B cell (primary cell): Measurements from ENCODE around the gene HCN4. TPM values are rescaled to one million over a fixed set of nuclear protein-coding genes. Genes with fewer than 3 reads are reported as not detected.

Experiments
- ATAC-seq: fragments of 200-7000 bp; cut with Tn5 transposase; one replicate; pipeline ENCODE4 v1.10.0; 2021; ENCODE audit warnings: low read depth, mild to moderate bottlenecking, moderate number of reproducible peaks, moderate library complexity
- CTCF ChIA-PET: fragments of 350-600 bp; sonication (Branson Sonifier 250); formaldehyde crosslinking; loops from one replicate; lab custom pipeline; 2021; ENCODE audit warnings: antibody characterized with exemption, inconsistent platforms; lab: Charles Lee
- POLR2A ChIA-PET: fragments of 350-600 bp; sonication (Branson Sonifier 250); formaldehyde crosslinking; loops from one replicate; lab custom pipeline; 2021; ENCODE audit warnings: antibody characterized with exemption; lab: Charles Lee
- DNase-seq: peaks from one replicate; pipeline ENCODE4 v3.0.0; 2013
- H2AFZ ChIP-seq: 2 replicates; pipeline ENCODE4 v1.6.1; 2012; ENCODE audit warnings: mild to moderate bottlenecking, low read depth, low read length; ENCODE audit not compliant: insufficient read depth, poor library complexity, severe bottlenecking
- H3K27ac ChIP-seq, 2 donors: 1 replicate in 1 of 2; 2 replicates in 1 of 2; pipeline ENCODE4 v1.5.1; 2012 to 2013; ENCODE audit warnings: low read length in 2 of 2, mild to moderate bottlenecking in 2 of 2, moderate library complexity in 1 of 2
- H3K27me3 ChIP-seq, 4 experiments: fragments of 200-600 bp in 1 of 4; sonication (generic) in 1 of 4; replicated peaks in 1 of 4; 1 replicate in 2 of 4; 2 replicates in 2 of 4; pipeline versions ENCODE4 v1.6.1 to v1.7.0; 2013 to 2016; ENCODE audit warnings: low read length in 3 of 4, mild to moderate bottlenecking in 2 of 4, mixed read lengths in 1 of 4, moderate library complexity in 1 of 4; ENCODE audit not compliant: insufficient read depth in 4 of 4, control insufficient read depth in 3 of 4; ENCODE audit errors: control extremely low read depth in 1 of 4
- H3K36me3 ChIP-seq, 2 experiments: replicated peaks in 1 of 2; 1 replicate in 1 of 2; 2 replicates in 1 of 2; pipeline versions ENCODE4 v1.6.1 to v1.7.1; 2013; ENCODE audit warnings: low read length in 1 of 2; ENCODE audit not compliant: insufficient read depth in 2 of 2, control insufficient read depth in 1 of 2; ENCODE audit errors: control extremely low read depth in 1 of 2, extremely low read depth in 1 of 2
- H3K4me1 ChIP-seq, 2 donors: fragments of 200-600 bp in 1 of 2; sonication (generic) in 1 of 2; 1 replicate in 1 of 2; 2 replicates in 1 of 2; pipeline versions ENCODE4 v1.5.1 to v1.6.1; 2013 to 2017; ENCODE audit warnings: low read length in 2 of 2; ENCODE audit not compliant: control insufficient read depth in 2 of 2, insufficient read depth in 2 of 2
- H3K4me2 ChIP-seq: replicated peaks from 2 replicates; pipeline ENCODE3; 2012; ENCODE audit warnings: mild to moderate bottlenecking, low read depth, low read length; ENCODE audit not compliant: poor library complexity, severe bottlenecking
- H3K4me3 ChIP-seq, 5 experiments: fragments of 200-600 bp in 1 of 5; sonication (generic) in 1 of 5; 1 replicate in 3 of 5; 2 replicates in 2 of 5; pipeline versions ENCODE4 v1.5.1 to v1.7.0; 2011 to 2016; ENCODE audit warnings: low read length in 4 of 5, mild to moderate bottlenecking in 4 of 5, low read depth in 2 of 5, control low read depth in 1 of 5, moderate library complexity in 1 of 5; ENCODE audit not compliant: insufficient read depth in 1 of 5; ENCODE audit errors: control extremely low read depth in 1 of 5, extremely low read depth in 1 of 5
- H3K79me2 ChIP-seq: fragments of 200-600 bp; sonication (generic); one replicate; pipeline ENCODE4 v1.6.0; 2016; ENCODE audit warnings: low read length; ENCODE audit not compliant: control insufficient read depth, insufficient read depth
- H3K9ac ChIP-seq: fragments of 200-600 bp; sonication (generic); 2 replicates; pipeline ENCODE4 v1.6.1; 2017; ENCODE audit warnings: mild to moderate bottlenecking, low read length, moderate library complexity
- H3K9me3 ChIP-seq, 3 donors: one replicate each; pipeline versions ENCODE4 v1.6.1 to v1.7.1; 2013; ENCODE audit warnings: low read length in 2 of 3; ENCODE audit not compliant: control insufficient read depth in 2 of 3, insufficient read depth in 1 of 3; ENCODE audit errors: control extremely low read depth in 1 of 3
- H4K20me1 ChIP-seq: 2 replicates; pipeline ENCODE4 v1.6.0; 2012; ENCODE audit warnings: mild to moderate bottlenecking, low read length; ENCODE audit not compliant: insufficient read depth, control insufficient read depth, poor library complexity, severe bottlenecking
- H3K27ac Mint-ChIP-seq: one replicate; pipeline ENCODE4 v1.8.0; 2021; ENCODE audit warnings: mixed read lengths
- H3K27me3 Mint-ChIP-seq: one replicate; pipeline ENCODE4 v1.8.0; 2021; ENCODE audit warnings: mixed read lengths
- H3K4me1 Mint-ChIP-seq: one replicate; pipeline ENCODE4 v1.8.0; 2021; ENCODE audit warnings: mixed read lengths
- H3K4me3 Mint-ChIP-seq: one replicate; pipeline ENCODE4 v1.8.0; 2021; ENCODE audit warnings: mixed read lengths
- H3K9me3 Mint-ChIP-seq: one replicate; pipeline ENCODE4 v1.8.0; 2022; ENCODE audit warnings: mixed read lengths; ENCODE audit not compliant: insufficient read depth
- CTCF ChIP-seq: fragments of 200-600 bp; IDR thresholded peaks from one replicate; pipeline ENCODE4 v1.8.0; 2022; ENCODE audit warnings: antibody characterized with exemption, mild to moderate bottlenecking
- EZH2 ChIP-seq: IDR thresholded peaks from 2 replicates; pipeline ENCODE4 v1.6.1; 2012; ENCODE audit warnings: borderline replicate concordance, low read depth, mild to moderate bottlenecking, moderate library complexity, low read length; ENCODE audit not compliant: insufficient read depth, poor library complexity, severe bottlenecking
- WGBS: methylation state at CpG from one replicate; pipeline ENCODE4 v1.1.5; 2013; ENCODE audit warnings: missing lambda C conversion rate; ENCODE audit not compliant: insufficient coverage; 5-methylcytosine and 5-hydroxymethylcytosine counted together
- intact Hi-C: fragments of 100-400 bp; cut with micrococcal nuclease; formaldehyde crosslinking; loops from one replicate; pipeline ENCODE4 v1.10.0; 2022
- polyA plus RNA-seq: library from polyadenylated mRNA; depleted of rRNA; stranded (reverse); fragments of >200 nt; gene quantifications from 2 replicates; pipeline ENCODE4 v1.2.3, GENCODE V29; 2012
- total RNA-seq, 2 donors: library from RNA; stranded (reverse); fragments of 120-200 nt in 1 of 2; gene quantifications; 1 replicate in 1 of 2; 2 replicates in 1 of 2; pipeline versions ENCODE4 v1.2.3 to v1.2.4, GENCODE V29; 2013 to 2022

Gene HCN4
- total and polyA plus RNA-seq, 2 donors (not counting 1 experiment from before 2014, with no cell fraction given), result not detected

DNA sequence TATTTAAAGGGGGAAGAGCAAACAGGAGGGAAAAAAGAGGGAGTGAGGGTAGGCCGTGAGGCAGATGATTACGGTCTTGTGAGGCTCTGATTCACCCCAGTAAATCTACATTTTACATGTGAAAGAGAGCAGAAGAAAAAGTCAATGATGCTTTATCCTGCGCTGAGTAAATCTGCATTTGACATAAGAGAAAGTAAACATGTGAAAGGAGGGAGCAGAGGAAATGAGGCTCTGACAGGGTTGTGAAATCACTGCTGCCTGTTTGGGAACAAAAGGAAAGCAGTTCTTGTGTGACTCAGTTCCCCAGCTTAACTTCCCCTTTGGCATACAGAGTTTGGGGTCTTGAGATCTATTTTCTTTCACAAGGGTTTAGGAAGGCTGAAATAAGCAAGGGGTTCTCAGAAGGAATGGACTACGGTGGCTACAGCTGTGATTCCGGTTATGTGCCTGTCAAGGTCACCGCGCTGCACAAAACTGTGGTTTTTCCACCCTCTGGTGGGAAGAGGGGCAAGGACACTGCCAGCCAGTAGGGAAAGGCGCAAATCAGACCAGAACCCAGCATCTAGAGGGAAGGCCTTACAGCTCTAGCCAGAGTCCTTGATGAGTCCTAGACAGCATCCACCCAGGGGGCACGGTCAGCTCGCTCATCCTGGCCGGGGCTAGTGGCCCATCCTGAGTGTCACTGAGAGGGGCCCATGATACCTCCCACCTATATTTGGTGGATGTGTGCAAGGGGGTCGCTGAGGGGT is 18.9 kb upstream of the HCN4 start:
- ChIA-PET POLR2A (no interaction called here), CTCF (no interaction called here)
- no peak overlapping the region for H3K27ac Mint-ChIP-seq

More for the DNA sequence above, 18.9 kb upstream of the HCN4 start:
- H3K4me1 ChIP-seq, result no peaks in the 10 kb centered on the region
- peaks cover 0 to 2% (median 0%) of the 10 kb centered on the region in 4 experiments for H3K27me3 ChIP-seq
- no peaks in the 10 kb centered on the region for H3K4me1 Mint-ChIP-seq
- peaks cover 38% of the 10 kb centered on the region for H3K27me3 Mint-ChIP-seq
- no peak overlapping the region for H3K9ac ChIP-seq
- intact Hi-C loops, result no loop called here
- H3K9me3 ChIP-seq, result no peaks in the 10 kb centered on the region
- TF ChIP-seq EZH2 (no peak), CTCF (no peak)
- no peaks in the 10 kb centered on the region for H3K36me3 ChIP-seq
- no peak overlapping the region for H3K4me3 ChIP-seq
- H4K20me1 ChIP-seq, result no peaks in the 10 kb centered on the region
- H3K27ac ChIP-seq, result no peak overlapping the region
- no peak overlapping the region for H3K4me2 ChIP-seq
- no peak for ATAC-seq
- no peak for DNase-seq
- no peaks in the 10 kb centered on the region for H3K79me2 ChIP-seq
- WGBS, result 92% methylated on average over 6 of the region's 12 CpGs
- H2AFZ ChIP-seq, result no peak overlapping the region
- H3K9me3 Mint-ChIP-seq, result no peaks in the 10 kb centered on the region
- H3K4me3 Mint-ChIP-seq, result no peak overlapping the region
